Astrocyte (in vitro differentiated cells and primary cell): ENCODE results near the gene RYR2. TPM values are rescaled to one million over a fixed set of nuclear protein-coding genes. Genes with fewer than 3 reads are reported as not detected.

Experiments
- DNase-seq: peaks from one replicate; pipeline ENCODE4 v3.0.0-alpha.2; 2010; ENCODE audit warnings: low read depth
- FAIRE-seq: peaks from 2 replicates; lab custom pipeline; 2011; peaks lifted over from hg19 to GRCh38; lab: Jason Lieb, UNC
- H2AFZ ChIP-seq: 2 replicates; pipeline ENCODE4 v1.6.0; 2012; ENCODE audit warnings: low read depth, low read length, inconsistent platforms
- H3K27ac ChIP-seq: 2 replicates; pipeline ENCODE4 v1.5.1; 2011; ENCODE audit warnings: low read depth, low read length, inconsistent platforms
- H3K27me3 ChIP-seq: 2 replicates; pipeline ENCODE4 v1.6.0; 2011; ENCODE audit warnings: low read length, inconsistent platforms; ENCODE audit not compliant: insufficient read depth
- H3K36me3 ChIP-seq: 2 replicates; pipeline ENCODE4 v1.5.1; 2011; ENCODE audit warnings: low read length, inconsistent platforms; ENCODE audit not compliant: insufficient read depth
- H3K4me1 ChIP-seq: 2 replicates; pipeline ENCODE4 v1.5.1; 2011; ENCODE audit warnings: low read length, inconsistent platforms; ENCODE audit not compliant: insufficient read depth
- H3K4me2 ChIP-seq: 2 replicates; pipeline ENCODE4 v1.6.0; 2012; ENCODE audit warnings: low read length, inconsistent platforms
- H3K4me3 ChIP-seq: 2 replicates; pipeline ENCODE4 v1.5.1; 2011; ENCODE audit warnings: low read depth, mild to moderate bottlenecking, low read length, inconsistent platforms; ENCODE audit not compliant: insufficient read depth
- H3K79me2 ChIP-seq: 2 replicates; pipeline ENCODE4 v1.6.0; 2012; ENCODE audit warnings: mild to moderate bottlenecking, low read length, inconsistent platforms; ENCODE audit not compliant: insufficient read depth
- H3K9ac ChIP-seq: 2 replicates; pipeline ENCODE4 v1.6.0; 2012; ENCODE audit warnings: mild to moderate bottlenecking, low read length, inconsistent platforms
- H3K9me3 ChIP-seq: 2 replicates; pipeline ENCODE4 v1.5.1; 2012; ENCODE audit warnings: low read depth, mild to moderate bottlenecking, low read length, inconsistent platforms; ENCODE audit not compliant: insufficient read depth
- H4K20me1 ChIP-seq: 2 replicates; pipeline ENCODE4 v1.6.0; 2012; ENCODE audit warnings: low read length, inconsistent platforms; ENCODE audit not compliant: insufficient read depth
- H3K27ac Mint-ChIP-seq: one replicate; pipeline ENCODE4 v1.8.0; 2021; ENCODE audit warnings: mild to moderate bottlenecking, mixed read lengths; ENCODE audit not compliant: unreplicated experiment
- H3K27me3 Mint-ChIP-seq: one replicate; pipeline ENCODE4 v1.8.0; 2021; ENCODE audit warnings: low read depth, mixed read lengths; ENCODE audit not compliant: unreplicated experiment
- H3K36me3 Mint-ChIP-seq: one replicate; pipeline ENCODE4 v1.8.0; 2021; ENCODE audit warnings: low read depth, mixed read lengths; ENCODE audit not compliant: unreplicated experiment
- H3K4me1 Mint-ChIP-seq: one replicate; pipeline ENCODE4 v1.8.0; 2021; ENCODE audit warnings: low read depth, mixed read lengths; ENCODE audit not compliant: unreplicated experiment
- H3K4me3 Mint-ChIP-seq: one replicate; pipeline ENCODE4 v1.8.0; 2021; ENCODE audit warnings: mild to moderate bottlenecking, moderate library complexity, mixed read lengths; ENCODE audit not compliant: unreplicated experiment
- H3K9me3 Mint-ChIP-seq: one replicate; pipeline ENCODE4 v1.8.0; 2021; ENCODE audit warnings: mild to moderate bottlenecking, mixed read lengths; ENCODE audit not compliant: unreplicated experiment
- EZH2 ChIP-seq: IDR thresholded peaks from 2 replicates; pipeline ENCODE4 v1.6.1; 2012; ENCODE audit warnings: mild to moderate bottlenecking, low read length, inconsistent platforms; ENCODE audit not compliant: insufficient read depth
- total RNA-seq: library from RNA; stranded (reverse); gene quantifications from 2 replicates; pipeline ENCODE4 v1.2.1, GENCODE V29; 2021
- TF ChIP-seq, protein P1 (sequence below): IDR thresholded peaks from 2 replicates; pipeline ENCODE4 v1.5.1; 2011; ENCODE audit warnings: low read depth, mild to moderate bottlenecking, inconsistent platforms, low read length, moderate library complexity; ENCODE audit not compliant: insufficient read depth

Gene RYR2
- total RNA-seq, 1 donor from 2014 or later: 0.30 TPM

DNA sequence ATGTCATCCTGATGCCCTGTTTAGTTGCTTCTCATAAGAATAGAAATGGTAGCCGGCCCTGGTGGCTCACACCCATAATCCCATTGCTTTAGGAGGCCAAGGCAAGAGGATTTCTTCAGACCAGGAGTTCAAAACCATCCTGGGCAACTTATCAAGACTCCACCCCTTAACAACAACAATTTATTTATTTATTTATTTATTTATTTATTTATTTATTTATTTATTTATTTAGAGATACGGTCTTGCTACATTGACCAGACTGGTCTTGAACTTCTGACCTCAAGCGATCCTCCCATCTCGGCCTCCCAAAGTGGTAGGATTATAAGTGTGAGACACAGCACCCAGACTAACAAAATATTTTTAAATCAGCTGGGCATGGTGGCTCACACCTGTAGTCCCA, 41.8 kb upstream of the RYR2 start:
- H3K27ac Mint-ChIP-seq: no peak overlapping the region
- peaks cover 6% of the 10 kb centered on the region for H3K9me3 Mint-ChIP-seq
- Histone ChIP-seq H3K27ac (no peak overlapping the region), H3K4me1 (no peaks in the 10 kb centered on the region), H3K4me2 (no peak overlapping the region), H2AFZ (no peak overlapping the region), H3K4me3 (no peak overlapping the region), H3K36me3 (no peaks in the 10 kb centered on the region), H4K20me1 (no peaks in the 10 kb centered on the region), H3K9me3 (no peaks in the 10 kb centered on the region), H3K79me2 (no peaks in the 10 kb centered on the region), H3K27me3 (no peaks in the 10 kb centered on the region), H3K9ac (no peak overlapping the region)
- H3K4me1 Mint-ChIP-seq: no peaks in the 10 kb centered on the region
- peaks cover 13% of the 10 kb centered on the region for H3K27me3 Mint-ChIP-seq
- TF ChIP-seq EZH2: no peak
- TF ChIP-seq, protein P1, sequence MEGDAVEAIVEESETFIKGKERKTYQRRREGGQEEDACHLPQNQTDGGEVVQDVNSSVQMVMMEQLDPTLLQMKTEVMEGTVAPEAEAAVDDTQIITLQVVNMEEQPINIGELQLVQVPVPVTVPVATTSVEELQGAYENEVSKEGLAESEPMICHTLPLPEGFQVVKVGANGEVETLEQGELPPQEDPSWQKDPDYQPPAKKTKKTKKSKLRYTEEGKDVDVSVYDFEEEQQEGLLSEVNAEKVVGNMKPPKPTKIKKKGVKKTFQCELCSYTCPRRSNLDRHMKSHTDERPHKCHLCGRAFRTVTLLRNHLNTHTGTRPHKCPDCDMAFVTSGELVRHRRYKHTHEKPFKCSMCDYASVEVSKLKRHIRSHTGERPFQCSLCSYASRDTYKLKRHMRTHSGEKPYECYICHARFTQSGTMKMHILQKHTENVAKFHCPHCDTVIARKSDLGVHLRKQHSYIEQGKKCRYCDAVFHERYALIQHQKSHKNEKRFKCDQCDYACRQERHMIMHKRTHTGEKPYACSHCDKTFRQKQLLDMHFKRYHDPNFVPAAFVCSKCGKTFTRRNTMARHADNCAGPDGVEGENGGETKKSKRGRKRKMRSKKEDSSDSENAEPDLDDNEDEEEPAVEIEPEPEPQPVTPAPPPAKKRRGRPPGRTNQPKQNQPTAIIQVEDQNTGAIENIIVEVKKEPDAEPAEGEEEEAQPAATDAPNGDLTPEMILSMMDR: no peak
- no peaks in the 10 kb centered on the region for H3K36me3 Mint-ChIP-seq
- H3K4me3 Mint-ChIP-seq: no peak overlapping the region
- no peak for DNase-seq
- no peak for FAIRE-seq

- Histone ChIP-seq H3K9ac (no peak overlapping the region), H3K36me3 (no peaks in the 10 kb centered on the region), H3K27ac (no peak overlapping the region), H3K4me3 (no peak overlapping the region), H3K4me2 (no peak overlapping the region), H3K27me3 (no peaks in the 10 kb centered on the region), H3K9me3 (peaks cover 4% of the 10 kb centered on the region), H2AFZ (no peak overlapping the region), H3K79me2 (no peaks in the 10 kb centered on the region), H3K4me1 (no peaks in the 10 kb centered on the region), H4K20me1 (no peaks in the 10 kb centered on the region)
- no peak for FAIRE-seq
- H3K4me3 Mint-ChIP-seq: no peak overlapping the region
- H3K27me3 Mint-ChIP-seq: peaks cover 15% of the 10 kb centered on the region
- no peak overlapping the region for H3K27ac Mint-ChIP-seq
- H3K4me1 Mint-ChIP-seq: no peaks in the 10 kb centered on the region
- no peaks in the 10 kb centered on the region for H3K36me3 Mint-ChIP-seq
- no peaks in the 10 kb centered on the region for H3K9me3 Mint-ChIP-seq
- DNase-seq: no peak
- no peak for TF ChIP-seq EZH2
- TF ChIP-seq, protein P1: no peak
These were observed 38.5 kb upstream of the RYR2 start for GRCh38 chr1:237003516-237003915.

- Histone ChIP-seq H4K20me1 (no peaks in the 10 kb centered on the region), H3K9me3 (peaks cover 4% of the 10 kb centered on the region), H2AFZ (no peak within 1 kb of the TSS), H3K4me2 (no peak within 1 kb of the TSS), H3K79me2 (no peaks in the 10 kb centered on the region), H3K27me3 (no peaks in the 10 kb centered on the region), H3K9ac (no peak within 1 kb of the TSS), H3K27ac (no peak within 1 kb of the TSS), H3K4me1 (no peaks in the 10 kb centered on the region), H3K4me3 (no peak within 1 kb of the TSS), H3K36me3 (no peaks in the 10 kb centered on the region)
- no peaks in the 10 kb centered on the region for H3K9me3 Mint-ChIP-seq
- no peaks in the 10 kb centered on the region for H3K36me3 Mint-ChIP-seq
- H3K27me3 Mint-ChIP-seq: peaks cover 15% of the 10 kb centered on the region
- FAIRE-seq (no peak), DNase-seq (no peak)
- no peak within 1 kb of the TSS for H3K4me3 Mint-ChIP-seq
- H3K4me1 Mint-ChIP-seq: no peaks in the 10 kb centered on the region
- no peak within 1 kb of the TSS for H3K27ac Mint-ChIP-seq
- no peak for TF ChIP-seq EZH2
- TF ChIP-seq, protein P1: no peak
These were observed 37.9 kb upstream of the RYR2 start, which contains the start of gene MT1HL1 for GRCh38 chr1:237004116-237004515. MT1HL1 (minus strand) TSS chr1:237004441; CDS start chr1:237004372, 69 bp downstream.
